ENCODE measurements around the gene KY.

Gene KY

DNA sequence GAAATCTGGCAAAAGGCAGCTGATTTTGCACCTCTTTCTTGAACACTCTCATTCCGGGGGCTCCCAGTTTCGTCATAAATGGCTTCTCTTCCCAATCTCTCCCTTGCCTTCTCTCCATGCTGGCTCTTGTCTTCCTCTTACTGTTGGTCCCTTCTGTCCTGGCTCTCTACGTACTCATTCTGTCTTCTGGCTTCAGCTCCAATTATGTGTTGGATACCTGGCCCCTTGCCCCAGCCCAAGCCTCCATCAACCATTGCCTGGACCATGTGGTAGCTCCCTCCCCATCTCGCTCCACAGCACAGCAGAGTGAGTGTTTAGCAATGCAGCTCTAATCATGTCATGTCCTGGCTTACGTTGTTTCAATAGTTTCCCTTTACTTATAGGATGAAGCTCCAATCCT, 21.7 kb upstream of the KY start:
- no peak for FAIRE-seq

DNA sequence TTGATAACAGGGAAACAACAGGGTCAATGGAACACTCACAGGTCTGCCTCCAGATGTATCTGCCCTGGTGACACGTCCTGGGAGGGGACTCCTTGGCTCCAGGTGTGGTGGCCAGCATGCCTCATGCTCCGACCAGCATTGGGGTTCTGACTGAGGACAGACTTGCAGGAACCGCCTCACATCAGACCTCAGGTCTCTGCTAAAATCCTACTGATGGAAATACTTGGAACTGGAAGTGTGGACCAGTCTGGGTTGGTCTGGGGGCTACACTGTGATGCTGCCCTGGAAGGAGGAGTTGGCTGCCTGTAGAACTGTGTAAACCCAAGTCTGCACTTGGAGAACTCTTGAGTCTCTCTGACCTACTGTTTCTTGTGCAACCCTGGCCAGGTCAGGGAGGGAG, 17.1 kb upstream of the KY start:
- no peak for FAIRE-seq

DNA sequence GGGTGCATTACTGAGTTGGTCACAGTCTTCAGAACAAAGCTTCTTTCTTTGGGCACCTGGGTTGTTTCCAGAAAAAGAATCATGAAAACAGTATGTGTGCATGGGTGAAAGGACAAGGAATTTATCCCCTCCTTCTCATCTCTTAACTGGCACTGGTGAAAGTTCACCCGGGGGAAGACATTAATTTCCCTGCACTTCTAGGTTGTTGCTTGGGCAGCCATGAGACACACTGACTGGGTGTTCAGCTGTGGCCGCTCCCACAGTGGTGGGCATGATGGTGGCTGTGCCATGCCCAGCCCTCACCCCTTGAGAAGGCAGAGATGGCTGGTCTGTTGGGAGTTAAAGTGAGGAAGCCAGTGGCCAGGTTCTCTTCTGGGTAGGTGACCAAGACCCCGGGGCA, 16.6 kb upstream of the KY start:
- no peak for FAIRE-seq

GRCh38 chr3:134666885-134667284, 16.1 kb upstream of the KY start:
- no peak for FAIRE-seq

DNA sequence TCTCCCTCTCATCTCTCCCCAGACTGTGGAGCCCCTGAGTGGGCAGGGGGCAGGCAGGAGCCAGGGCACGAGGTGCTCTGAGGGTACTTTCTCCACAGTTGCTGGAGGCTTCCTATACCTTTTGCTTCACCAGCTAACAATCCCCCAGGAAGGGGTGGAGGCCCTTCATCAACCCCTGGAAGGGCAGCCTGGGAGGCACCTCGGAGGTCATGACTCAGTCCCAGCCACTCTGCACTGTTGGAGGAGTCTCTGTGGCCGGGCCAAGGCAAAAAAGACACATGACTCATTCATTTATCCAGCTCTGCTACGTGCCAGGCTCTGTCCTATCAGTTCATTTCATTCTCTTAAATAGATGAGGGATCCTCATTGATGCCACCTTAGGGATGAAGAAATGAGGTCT, 15.6 kb upstream of the KY start:
- no peak for FAIRE-seq

- no peak for FAIRE-seq
Measured at GRCh38 chr3:134666052-134666451, 15.2 kb upstream of the KY start.

DNA sequence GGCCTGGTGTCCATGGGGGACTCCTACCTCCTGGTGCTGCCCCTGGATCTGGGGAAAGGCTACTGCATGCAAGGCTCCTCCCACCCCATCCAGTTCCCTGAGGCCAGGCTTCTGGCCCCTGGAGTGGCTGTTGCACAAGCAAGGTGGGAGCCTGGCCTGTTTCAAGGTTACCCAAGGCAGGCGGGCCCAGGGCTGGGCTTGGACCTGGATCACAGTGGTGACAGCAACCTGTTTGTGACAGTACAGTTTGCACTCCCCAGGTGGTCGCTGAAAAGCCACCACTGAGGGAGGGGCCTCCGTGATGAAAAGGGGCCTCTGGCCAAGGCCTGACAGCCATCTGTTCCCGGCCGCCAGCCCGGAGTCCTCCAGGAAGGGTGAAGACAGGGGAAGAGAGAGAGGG, 14.4 kb upstream of the KY start:
- no peak for FAIRE-seq

DNA sequence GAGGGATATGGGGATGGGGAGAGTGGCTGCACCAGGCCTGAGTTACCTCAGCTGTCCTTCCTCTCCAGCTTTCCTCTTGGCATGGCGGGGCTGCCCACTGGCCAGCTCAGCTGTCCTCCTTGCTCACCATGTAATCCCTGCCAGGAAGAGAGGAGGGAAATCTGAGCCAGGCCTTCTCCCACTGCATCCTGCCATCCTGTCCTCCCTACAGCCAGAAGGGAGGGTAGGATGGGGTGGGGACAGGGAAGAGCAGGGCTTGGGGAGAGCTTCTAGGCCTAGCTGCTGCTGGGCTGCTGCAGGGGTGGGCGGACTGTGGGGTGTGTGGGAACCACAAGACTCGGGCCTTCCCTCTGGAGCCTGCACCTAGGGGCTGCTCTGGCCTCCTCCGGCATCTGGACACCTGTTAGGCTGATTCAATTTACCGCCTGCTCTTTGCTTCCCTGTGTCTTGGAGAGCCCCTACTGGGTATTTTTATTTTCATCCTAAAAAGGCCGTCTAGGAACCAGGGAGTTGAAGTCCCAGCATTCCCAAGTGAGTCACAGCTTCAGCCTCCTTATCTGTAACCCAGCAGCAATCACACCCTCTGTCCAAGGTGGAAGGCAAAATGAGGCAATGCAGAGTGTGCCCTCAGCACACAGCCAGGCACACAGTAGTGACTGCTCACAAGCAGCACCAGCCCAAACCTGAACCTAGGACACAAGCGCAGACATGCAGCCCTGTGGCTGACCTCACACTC, 13.1 kb upstream of the KY start:
- no peak for FAIRE-seq

DNA sequence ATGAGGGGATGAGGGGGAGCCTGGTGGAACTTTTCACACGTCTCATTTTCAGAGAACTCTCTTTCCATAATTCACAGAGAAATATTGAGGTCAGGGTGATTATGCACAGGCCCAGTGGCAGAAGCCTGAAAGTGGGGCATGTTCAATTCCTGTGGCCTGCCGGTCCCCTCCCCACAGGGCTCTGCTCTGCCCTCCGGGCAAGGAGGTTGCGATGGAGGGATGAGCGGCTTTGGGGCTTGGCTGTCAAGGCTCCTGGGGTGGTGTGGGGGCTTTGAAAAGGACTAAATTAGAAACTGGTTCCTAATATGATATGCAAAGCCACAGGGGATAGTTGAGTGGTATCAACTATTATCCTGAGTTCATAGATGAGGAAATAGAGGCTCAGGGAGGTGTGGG, 9.2 kb upstream of the KY start:
- no peak for FAIRE-seq

GRCh38 chr3:134659391-134660045, 8.7 kb upstream of the KY start:
- no peak for FAIRE-seq

DNA sequence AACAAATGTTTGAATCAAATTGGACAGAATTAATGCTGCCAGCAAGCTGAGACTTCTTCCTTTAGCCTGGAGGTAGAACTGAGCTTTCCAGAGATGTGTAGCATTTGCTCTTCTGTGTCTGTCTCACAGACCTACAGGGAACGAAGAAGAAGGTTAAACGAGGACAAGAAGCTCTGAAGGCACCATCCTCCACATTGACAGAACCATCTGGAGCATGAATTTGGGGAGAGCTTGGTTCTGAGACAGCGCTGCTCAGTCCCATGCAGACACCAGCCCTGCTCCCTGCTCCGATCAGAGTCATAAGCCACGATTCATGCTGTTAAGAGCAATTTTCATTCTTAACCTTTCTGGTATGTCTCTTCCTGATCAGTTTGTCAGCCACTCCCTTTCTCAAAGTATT, 7.7 kb upstream of the KY start:
- no peak for FAIRE-seq

DNA sequence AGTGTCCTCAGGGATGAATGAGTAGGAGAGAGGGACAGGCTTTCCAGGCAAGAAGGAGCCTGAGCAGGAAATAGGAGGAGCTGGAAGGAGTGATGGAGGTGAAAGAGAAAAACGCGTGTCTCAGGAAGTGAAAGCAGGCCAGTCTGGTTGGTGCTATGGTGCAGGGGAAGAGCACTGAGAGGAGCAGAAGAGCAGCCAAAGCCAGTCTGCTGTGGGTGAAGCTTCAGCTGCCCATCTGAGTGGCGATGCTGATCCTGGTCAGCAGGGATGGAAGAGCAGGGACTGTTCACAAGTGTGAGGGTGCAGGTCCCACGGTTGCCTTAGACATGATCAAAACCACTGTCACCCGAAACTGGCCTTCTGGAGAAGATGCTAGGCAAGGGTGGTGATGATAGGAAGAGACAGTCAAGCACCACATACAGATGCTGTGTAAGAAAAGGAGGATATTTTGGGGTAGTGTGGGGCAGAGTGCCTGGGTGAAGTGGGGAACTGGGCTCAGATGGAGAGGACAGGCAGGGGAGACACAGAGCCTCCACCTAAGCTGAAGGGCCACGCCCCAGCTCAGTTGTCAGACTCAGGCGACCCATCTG, 5.5 kb upstream of the KY start:
- no peak for FAIRE-seq

- FAIRE-seq = no peak
Measured at GRCh38 chr3:134655706-134656105, 4.9 kb upstream of the KY start.

DNA sequence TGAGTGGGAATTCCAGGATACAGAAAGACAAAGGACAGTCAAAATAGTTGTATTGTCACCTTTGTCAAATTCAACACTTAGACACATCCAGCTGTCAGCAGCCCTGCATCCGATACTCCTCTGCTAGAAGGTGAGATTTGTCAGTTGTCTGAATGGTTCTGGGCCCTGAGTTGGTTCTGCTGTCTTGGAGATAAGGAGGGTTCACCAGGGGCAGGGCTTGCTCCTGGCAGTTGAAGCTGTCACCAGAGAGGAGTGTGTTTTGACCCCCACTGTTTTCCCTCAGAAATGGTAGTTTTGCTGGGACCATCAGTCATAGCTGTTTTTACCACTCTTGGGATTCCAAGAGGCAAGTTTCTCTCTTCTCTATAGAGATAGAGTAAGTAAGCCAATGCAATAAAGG, 3.2 kb upstream of the KY start:
- FAIRE-seq = no peak

- no peak for FAIRE-seq
Measured at GRCh38 chr3:134652886-134653630, 2.2 kb upstream of the KY start.

DNA sequence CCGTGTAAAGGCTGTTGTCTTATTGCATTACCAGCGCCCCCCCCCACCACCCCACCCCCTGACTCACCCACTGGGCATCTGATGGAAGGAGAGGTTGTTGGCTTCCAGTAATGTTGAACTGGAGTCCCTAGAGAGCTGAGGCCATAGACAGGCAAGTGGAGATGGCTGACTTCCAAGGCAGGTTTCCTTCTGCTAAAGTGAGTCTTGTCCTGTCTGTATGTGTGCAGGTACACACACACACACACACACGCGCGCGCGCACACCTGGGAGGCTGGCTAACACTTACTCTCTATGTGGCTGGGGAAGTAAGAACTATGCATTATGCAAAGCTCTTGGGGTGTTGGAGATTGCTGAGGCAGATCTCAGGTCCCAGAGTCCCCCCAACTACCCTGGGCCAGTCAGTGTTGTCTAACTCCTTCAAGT, 1.6 kb upstream of the KY start:
- no peak for FAIRE-seq

GRCh38 chr3:134651347-134652041, 672 bp upstream of the KY start:
- no peak for FAIRE-seq

- FAIRE-seq = no peak
Measured at GRCh38 chr3:134649106-134649705, 1.6 kb downstream of the KY start.

GRCh38 chr3:134647902-134648760, 2.7 kb downstream of the KY start:
- no peak for FAIRE-seq

- no peak for FAIRE-seq
Measured at GRCh38 chr3:134646086-134646485, 4.7 kb downstream of the KY start.

GRCh38 chr3:134645515-134645914, 5.3 kb downstream of the KY start:
- no peak for FAIRE-seq
